GM12891 (cell line): ENCODE measurements around the gene HOXB6.

ENCODE experiments used
- DNase-seq: peaks from one replicate; pipeline ENCODE4 v3.0.0; 2011; ENCODE audit warnings: low spot score; ENCODE audit not compliant: insufficient read length
- FAIRE-seq: peaks from 2 replicates; lab custom pipeline; 2011; peaks lifted over from hg19 to GRCh38; lab: Jason Lieb, UNC
- PAX5 ChIP-seq: IDR thresholded peaks from 2 replicates; pipeline ENCODE4 v1.6.1; 2011; ENCODE audit warnings: low read length, moderate library complexity, mild to moderate bottlenecking; ENCODE audit not compliant: insufficient read depth, severe bottlenecking
- POLR2A ChIP-seq: IDR thresholded peaks from 2 replicates; pipeline ENCODE4 v1.6.1; 2011; ENCODE audit warnings: low read depth, low read length, control low read depth
- POLR2AphosphoS5 ChIP-seq: IDR thresholded peaks from 2 replicates; pipeline ENCODE4 v1.6.1; 2011; ENCODE audit warnings: low read depth, low read length, control low read depth
- POU2F2 ChIP-seq: IDR thresholded peaks from 2 replicates; pipeline ENCODE4 v1.6.1; 2011; ENCODE audit warnings: low read depth, mild to moderate bottlenecking, control low read depth, low read length, moderate library complexity
- SPI1 ChIP-seq: IDR thresholded peaks from 2 replicates; pipeline ENCODE4 v1.6.1; 2011; ENCODE audit warnings: low read depth, low read length, control low read depth
- TAF1 ChIP-seq: IDR thresholded peaks from 2 replicates; pipeline ENCODE4 v1.6.1; 2011; ENCODE audit warnings: low read depth, low read length, control low read depth

The HOXB6 gene

DNA sequence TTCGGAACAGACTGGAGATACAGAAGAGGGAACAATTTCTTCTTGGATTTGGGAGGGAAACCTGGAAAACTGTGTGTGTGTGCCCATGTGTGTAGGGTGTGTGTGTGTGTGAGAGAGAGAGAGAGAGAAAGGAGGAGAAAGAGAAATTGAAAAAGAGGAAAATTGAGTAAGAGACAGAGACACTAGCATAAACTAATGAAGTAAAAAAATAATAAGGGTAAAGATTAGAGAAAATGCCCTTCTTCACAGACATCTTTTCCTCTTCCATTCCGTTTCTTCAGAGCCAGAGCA is 46.0 kb downstream of the HOXB6 start:
- TF ChIP-seq SPI1 (no peak), POLR2A (no peak), TAF1 (no peak), POLR2AphosphoS5 (no peak), POU2F2 (no peak), PAX5 (no peak)
- DNase-seq (no peak), FAIRE-seq (no peak)

DNA sequence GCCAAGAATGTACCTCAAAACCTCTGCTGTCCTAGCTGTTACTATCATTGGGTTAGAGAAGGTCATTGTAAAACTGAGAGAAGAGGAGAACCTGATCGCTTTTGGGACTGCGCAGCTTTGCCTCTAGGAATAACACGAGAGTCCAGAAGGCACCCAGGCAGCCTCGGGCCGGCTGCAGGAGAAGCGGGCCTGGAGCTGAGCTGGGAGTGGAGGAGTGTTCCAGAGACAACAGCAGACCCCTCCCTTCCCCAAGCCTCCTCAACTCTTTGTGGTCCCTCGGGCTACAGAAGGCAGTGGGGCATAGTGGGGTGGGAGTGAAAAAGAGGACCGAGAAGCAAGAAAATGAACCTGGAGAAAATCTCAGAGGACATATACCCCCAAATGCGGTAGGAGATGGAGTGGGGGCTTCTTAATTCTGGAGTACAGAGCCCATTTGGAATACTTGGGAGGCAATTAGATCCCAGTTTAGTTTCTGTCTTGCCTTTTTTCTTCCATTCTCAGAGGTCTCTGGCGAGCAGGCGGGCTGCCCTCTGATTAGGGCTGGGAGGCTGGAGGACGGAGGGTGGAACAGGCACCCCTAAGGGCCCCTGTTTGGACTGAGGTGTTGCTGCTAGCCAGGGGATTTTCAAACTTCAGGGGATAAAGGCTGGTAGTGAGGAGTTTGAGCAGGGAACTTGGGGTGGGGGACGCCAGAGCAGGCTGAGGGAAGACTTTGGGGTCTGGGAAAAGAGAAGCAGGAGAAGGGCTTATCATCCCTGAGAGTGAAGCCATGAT is 46.5 kb downstream of the HOXB6 start:
- no peak for TF ChIP-seq PAX5
- TF ChIP-seq TAF1: no peak
- no peak for TF ChIP-seq POU2F2
- no peak for TF ChIP-seq SPI1
- TF ChIP-seq POLR2AphosphoS5: no peak
- no peak for TF ChIP-seq POLR2A
- DNase-seq: no peak
- no peak for FAIRE-seq

DNA sequence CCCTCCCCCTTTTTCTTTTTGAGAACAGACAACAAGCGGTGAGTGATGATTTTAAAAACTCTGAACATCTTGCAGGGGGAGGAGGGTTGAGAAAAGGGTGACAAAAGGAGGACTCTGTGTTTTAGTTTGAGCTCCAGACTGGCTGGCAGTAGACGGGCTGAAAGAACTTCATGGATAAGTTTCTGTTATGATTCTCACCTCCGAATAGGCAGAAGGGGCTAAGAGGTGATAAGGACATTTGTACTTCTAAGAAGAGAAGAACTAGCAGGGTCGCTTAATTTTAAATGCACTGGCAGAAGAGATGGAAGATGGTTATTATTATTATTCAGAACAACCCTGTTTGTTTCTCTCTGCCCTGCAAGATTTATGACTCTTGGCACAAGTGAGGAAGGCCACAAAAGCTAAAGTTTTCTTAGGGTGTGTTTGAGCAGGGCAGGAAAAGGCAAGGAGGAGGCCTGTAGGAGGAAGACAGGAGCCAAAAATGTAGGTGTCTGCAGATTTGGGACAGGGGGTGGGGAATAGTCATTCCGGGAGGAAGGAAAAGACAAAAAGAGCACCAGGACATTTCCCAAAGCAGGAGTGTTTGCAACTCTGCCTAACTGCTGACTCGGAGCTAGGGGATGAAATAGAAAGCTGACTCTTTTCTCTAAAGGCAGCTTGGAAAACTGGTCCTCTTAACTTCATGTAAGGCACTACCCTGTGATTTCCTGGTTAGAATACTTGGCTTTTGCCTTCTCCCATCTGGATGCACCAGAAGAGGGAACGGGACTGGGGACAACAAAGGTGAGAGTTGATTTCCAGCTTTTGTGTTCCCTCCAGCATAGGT is 48.0 kb downstream of the HOXB6 start:
- TF ChIP-seq POU2F2 (no peak), POLR2A (no peak), SPI1 (no peak), TAF1 (no peak), POLR2AphosphoS5 (no peak), PAX5 (no peak)
- DNase-seq: no peak
- no peak for FAIRE-seq

DNA sequence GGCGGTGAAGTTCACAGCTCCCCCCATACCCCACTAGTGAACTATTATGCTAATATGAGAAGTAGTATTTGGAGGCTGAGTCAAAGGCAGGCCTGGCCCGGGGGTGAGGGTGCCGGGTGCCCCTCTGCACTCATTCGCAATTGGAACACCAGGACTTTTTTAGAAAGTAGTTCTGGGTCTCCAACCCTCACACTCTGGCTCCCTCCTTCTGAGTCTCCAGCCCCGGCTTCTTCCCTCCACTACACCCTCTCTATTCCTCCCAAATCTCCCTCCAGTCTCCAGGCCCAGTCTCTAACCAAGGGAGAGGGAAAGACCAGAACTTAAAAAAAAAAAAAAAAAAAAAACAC is 48.6 kb downstream of the HOXB6 start:
- no peak for TF ChIP-seq TAF1
- no peak for FAIRE-seq

DNA sequence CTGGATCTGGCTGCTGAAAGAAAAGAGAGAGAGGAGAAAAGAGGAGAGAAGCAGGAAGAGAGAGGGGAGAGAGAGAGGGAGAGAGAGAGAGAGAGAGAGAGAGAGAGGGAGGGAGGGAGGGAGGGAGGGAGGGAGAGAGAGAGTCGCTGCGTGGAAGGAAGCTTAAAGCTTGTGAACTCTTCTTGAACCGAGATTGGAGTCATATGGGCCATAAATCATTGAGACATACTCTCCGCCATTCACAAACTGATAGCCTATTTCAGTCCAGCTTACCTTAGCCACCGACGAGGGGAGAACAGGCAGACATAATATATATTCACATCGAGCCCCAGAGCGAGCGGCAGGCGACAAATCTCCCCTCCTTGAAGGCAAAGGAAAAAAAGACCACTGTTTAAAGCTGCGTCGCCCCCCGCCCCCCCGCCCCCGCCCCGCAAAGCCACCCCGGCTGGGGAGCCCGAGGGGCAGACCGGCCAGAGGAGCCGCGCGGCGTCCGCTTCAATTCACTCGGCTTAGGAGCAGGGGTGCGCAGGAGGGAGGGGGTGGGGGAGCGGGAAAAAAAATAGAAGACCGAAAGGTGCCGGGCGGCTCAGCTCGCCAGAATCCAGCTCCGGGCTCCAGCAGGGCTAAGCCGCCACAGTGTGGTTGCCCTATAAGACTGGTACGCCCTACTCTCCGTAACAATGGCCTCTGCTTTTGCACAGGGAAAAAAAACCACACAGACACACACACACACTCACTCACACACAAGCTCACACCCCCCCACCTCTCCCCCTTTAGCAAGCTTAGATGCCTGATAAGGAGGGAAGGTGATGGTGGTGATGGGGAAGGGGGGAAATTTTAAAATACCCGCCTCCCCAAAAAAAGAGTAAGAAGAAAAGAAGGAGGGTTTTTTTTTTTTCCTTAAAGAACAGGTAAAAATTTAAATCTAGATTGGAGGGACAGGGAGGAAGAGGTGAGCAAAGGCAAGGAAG is 49.2 kb downstream of the HOXB6 start:
- no peak for TF ChIP-seq POLR2A
- TF ChIP-seq SPI1: no peak
- TF ChIP-seq TAF1: no peak
- no peak for TF ChIP-seq PAX5
- TF ChIP-seq POLR2AphosphoS5: no peak
- no peak for TF ChIP-seq POU2F2
- FAIRE-seq: peak; percentile 78
- no peak for DNase-seq

More for the DNA sequence above, 48.6 kb downstream of the HOXB6 start:
- DNase-seq: no peak

DNA sequence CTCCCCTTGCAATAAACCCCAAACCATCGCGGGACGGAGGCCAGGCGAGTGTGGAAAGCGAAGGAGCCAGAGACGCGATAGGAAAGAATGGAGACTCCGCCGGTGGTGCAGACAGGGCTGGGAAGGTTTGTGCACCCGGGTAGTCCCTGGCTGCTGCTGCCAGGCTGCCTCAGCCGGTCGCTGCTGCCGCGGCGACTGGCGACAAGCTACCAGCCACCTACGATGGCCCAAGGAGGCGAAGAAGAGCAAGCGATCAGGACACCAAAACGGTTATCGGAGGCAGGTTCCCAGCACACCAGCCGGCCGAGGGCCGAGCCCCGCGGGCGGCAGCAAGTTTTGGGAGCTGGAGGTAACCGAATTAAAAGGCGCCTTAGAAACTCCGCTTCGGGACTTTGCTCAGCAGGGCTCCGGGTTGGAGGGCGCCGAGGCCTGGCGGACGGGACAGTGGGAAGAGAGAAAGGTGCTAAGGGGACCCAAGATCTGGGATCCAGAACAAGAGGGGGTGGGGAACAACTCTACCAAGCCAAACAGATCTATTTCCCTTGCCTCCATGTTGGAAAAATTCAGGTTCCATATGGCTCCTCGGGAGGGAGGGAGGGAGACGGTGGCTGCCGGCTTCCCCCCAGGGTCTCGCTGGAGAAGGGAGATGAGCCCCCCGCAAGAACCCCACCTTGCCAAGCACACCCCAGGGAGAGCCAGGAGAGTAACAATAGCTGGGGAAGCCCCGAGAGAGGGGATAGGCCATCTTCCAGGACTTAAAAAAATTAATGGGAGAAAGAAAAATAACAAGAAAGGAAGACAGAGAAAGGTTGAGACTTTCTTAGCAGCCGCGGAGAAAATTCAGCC is 50.2 kb downstream of the HOXB6 start:
- TF ChIP-seq TAF1 (no peak), POU2F2 (no peak), POLR2AphosphoS5 (no peak), POLR2A (no peak), SPI1 (no peak), PAX5 (no peak)
- DNase-seq: no peak
- no peak for FAIRE-seq

DNA sequence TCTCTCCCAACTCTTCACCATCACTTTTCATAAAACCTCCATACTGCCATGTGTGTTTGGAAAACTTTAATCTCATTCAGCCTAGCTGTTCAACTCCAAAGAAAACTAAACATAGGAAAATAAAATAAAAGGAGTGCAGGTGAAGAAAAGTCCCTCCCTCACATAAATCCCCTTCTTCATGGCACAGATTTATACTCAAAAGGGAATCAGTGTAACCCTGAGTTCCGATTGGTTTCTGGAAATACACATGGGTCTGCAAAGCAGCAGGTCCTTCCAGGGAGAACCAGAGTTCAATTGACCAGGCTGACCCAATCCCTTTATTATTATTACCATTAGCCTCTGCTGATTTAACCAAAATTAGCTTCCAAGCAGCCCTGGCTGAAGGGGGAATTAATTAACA is 51.0 kb downstream of the HOXB6 start:
- TF ChIP-seq POU2F2: no peak
- TF ChIP-seq TAF1: no peak
- TF ChIP-seq POLR2A: no peak
- no peak for TF ChIP-seq POLR2AphosphoS5
- no peak for TF ChIP-seq PAX5
- no peak for TF ChIP-seq SPI1
- FAIRE-seq: no peak
- DNase-seq: no peak

DNA sequence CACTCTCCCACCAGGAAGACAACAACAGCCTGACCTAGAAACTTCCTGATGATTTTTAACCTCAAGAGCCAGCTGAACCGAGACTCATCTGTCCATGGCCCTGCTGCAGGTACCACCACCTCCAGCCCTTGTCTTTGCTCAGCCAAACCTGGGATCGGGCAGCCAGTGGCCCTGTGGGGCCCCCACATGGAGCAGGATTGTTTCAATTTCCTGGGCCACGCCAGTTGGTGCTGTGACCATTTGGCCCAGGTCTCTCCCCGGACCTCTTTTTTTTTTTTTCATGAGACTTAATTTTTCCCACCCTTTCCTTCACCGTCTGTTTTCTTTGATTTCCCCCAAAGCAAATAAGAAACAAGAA is 51.6 kb downstream of the HOXB6 start:
- FAIRE-seq (no peak), DNase-seq (no peak)
- TF ChIP-seq POU2F2 (no peak), TAF1 (no peak), POLR2A (no peak), SPI1 (no peak), PAX5 (no peak), POLR2AphosphoS5 (no peak)
